Body of pancreas (tissue), 4 donors: ENCODE results near the gene HIP1.

Experiments
- CTCF ChIP-seq, 7 experiments: fragments of 450-650 bp in 4 of 7; fragments of 200-600 bp in 3 of 7; sonication (generic) in 3 of 7; IDR thresholded peaks; one replicate each; pipeline ENCODE4 v1.5.1; 2016 to 2019; ENCODE audit warnings: antibody characterized with exemption in 7 of 7
- POLR2A ChIP-seq, 3 donors: fragments of 450-650 bp; IDR thresholded peaks; one replicate each; pipeline ENCODE4 v1.6.1; 2016; ENCODE audit warnings: antibody characterized with exemption in 3 of 3, mild to moderate bottlenecking in 2 of 3

- TF ChIP-seq CTCF (IDR thresholded peaks at IDR 0.05) (no peak), POLR2A (IDR thresholded peaks at IDR 0.05) (no peak)
Measured at GRCh38 chr7:75532639-75533038, 206.1 kb downstream of the HIP1 start.
